ENCODE results near the gene GMNN. TPM values are rescaled to one million over a fixed set of nuclear protein-coding genes. Genes with fewer than 3 reads are reported as not detected.

The GMNN gene
- total and polyA plus RNA-seq, 4 donors: 11.4 to 18.3 (median 13.8) TPM

GRCh38 chr6:24827970-24828369 lies 53.2 kb downstream of the GMNN start:
- WGBS, 2 donors: 81 to 92% methylated on average over 8 of the region's 8 CpGs
- no peak for ATAC-seq (ENCODE audit: insufficient read depth, low FRiP score)
- Histone ChIP-seq H3K9me3 (ENCODE audit: control insufficient read depth in 4 of 4, insufficient read depth in 3 of 4, low read length in 3 of 4) (no peaks in the 10 kb centered on the region), H3K27ac (ENCODE audit: low read depth in 1 of 2, low read length in 1 of 2) (no peak overlapping the region), H3K4me3 (no peak overlapping the region), H3K9ac (ENCODE audit: insufficient read depth in 1 of 2, low read length in 2 of 2) (no peak overlapping the region), H3K4me1 (ENCODE audit: control insufficient read depth in 5 of 5, insufficient read depth in 5 of 5, low read length in 5 of 5) (no peaks in the 10 kb centered on the region), H3K27me3 (ENCODE audit: control insufficient read depth in 3 of 3, insufficient read depth in 3 of 3, low read length in 2 of 3) (no peaks in the 10 kb centered on the region), H3K36me3 (ENCODE audit: control insufficient read depth in 4 of 4, insufficient read depth in 4 of 4, low read length in 4 of 4) (peaks cover 0 to 5% (median 0%) of the 10 kb centered on the region in 4 donors)
- no peak for DNase-seq
- no peak for TF ChIP-seq CTCF (IDR thresholded peaks at IDR 0.05; ENCODE audit: control extremely low read depth, extremely low read depth)

DNA sequence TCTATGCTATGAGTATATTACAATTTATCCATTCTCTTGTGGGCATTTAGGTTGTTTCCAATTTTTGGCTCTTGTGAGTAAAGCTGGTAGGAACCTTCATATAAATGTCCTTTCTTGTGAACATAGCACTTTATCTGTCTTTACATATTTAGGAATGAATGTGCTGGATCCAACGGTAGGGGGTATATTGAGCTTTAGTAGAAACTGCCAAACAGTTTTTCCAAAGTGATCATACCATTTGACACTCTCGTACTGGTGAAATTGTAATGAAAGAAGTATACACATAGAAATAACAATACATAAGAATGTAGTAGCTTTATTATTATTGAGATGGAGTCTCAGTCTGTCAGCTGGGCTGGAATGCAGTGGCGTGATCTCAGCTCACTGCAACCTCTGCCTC lies 54.9 kb downstream of the GMNN start:
- 93 to 94% methylated on average over 3 of the region's 3 CpGs for WGBS, 2 donors

GRCh38 chr6:24831771-24832716 lies 57.3 kb downstream of the GMNN start:
- Histone ChIP-seq H3K9me3 (ENCODE audit: control insufficient read depth in 4 of 4, insufficient read depth in 3 of 4, low read length in 3 of 4) (no peaks in the 10 kb centered on the region), H3K4me1 (ENCODE audit: control insufficient read depth in 5 of 5, insufficient read depth in 5 of 5, low read length in 5 of 5) (peaks cover 0 to 3% (median 0%) of the 10 kb centered on the region in 5 donors), H3K27me3 (ENCODE audit: control insufficient read depth in 3 of 3, insufficient read depth in 3 of 3, low read length in 2 of 3) (no peaks in the 10 kb centered on the region), H3K9ac (ENCODE audit: insufficient read depth in 1 of 2, low read length in 2 of 2) (no peak overlapping the region), H3K36me3 (ENCODE audit: control insufficient read depth in 4 of 4, insufficient read depth in 4 of 4, low read length in 4 of 4) (peaks cover 0 to 5% (median 0%) of the 10 kb centered on the region in 4 donors), H3K27ac (ENCODE audit: low read depth in 1 of 2, low read length in 1 of 2) (no peak overlapping the region), H3K4me3 (no peak overlapping the region)
- DNase-seq (no peak), ATAC-seq (ENCODE audit: insufficient read depth, low FRiP score) (no peak)
- 81 to 83% methylated on average over 10 of the region's 10 CpGs for WGBS, 2 donors
- no peak for TF ChIP-seq CTCF (IDR thresholded peaks at IDR 0.05; ENCODE audit: control extremely low read depth, extremely low read depth)

More for the DNA sequence above, 54.9 kb downstream of the GMNN start:
- no peak overlapping the region for H3K9ac ChIP-seq (ENCODE audit: insufficient read depth in 1 of 2, low read length in 2 of 2)
- H3K4me3 ChIP-seq: no peak overlapping the region
- ATAC-seq (ENCODE audit: insufficient read depth, low FRiP score): no peak
- H3K27me3 ChIP-seq (ENCODE audit: control insufficient read depth in 3 of 3, insufficient read depth in 3 of 3, low read length in 2 of 3): no peaks in the 10 kb centered on the region
- TF ChIP-seq CTCF (IDR thresholded peaks at IDR 0.05; ENCODE audit: control extremely low read depth, extremely low read depth): no peak
- no peaks in the 10 kb centered on the region for H3K9me3 ChIP-seq (ENCODE audit: control insufficient read depth in 4 of 4, insufficient read depth in 3 of 4, low read length in 3 of 4)
- no peaks in the 10 kb centered on the region for H3K4me1 ChIP-seq (ENCODE audit: control insufficient read depth in 5 of 5, insufficient read depth in 5 of 5, low read length in 5 of 5)
- peaks cover 0 to 5% (median 0%) of the 10 kb centered on the region in 4 donors for H3K36me3 ChIP-seq (ENCODE audit: control insufficient read depth in 4 of 4, insufficient read depth in 4 of 4, low read length in 4 of 4)
- no peak overlapping the region for H3K27ac ChIP-seq (ENCODE audit: low read depth in 1 of 2, low read length in 1 of 2)
- DNase-seq: no peak
